Activated CD8-positive, alpha-beta memory T cell treated with anti-CD3 and anti-CD28 coated beads, Interleukin-2, amount 10 ng/mL, durations not matched to agents 7 days and 5 days (primary cell): ENCODE results near the gene JAKMIP1. TPM values are rescaled to one million over a fixed set of nuclear protein-coding genes. Genes with fewer than 3 reads are reported as not detected.

ENCODE experiments used
- ATAC-seq: fragments of 150-1000 bp; cut with Tn5 transposase; one replicate; pipeline ENCODE4 v1.10.0; 2021; ENCODE audit warnings: moderate library complexity
- CTCF ChIA-PET: fragments of 350-600 bp; sonication (Branson Sonifier 250); formaldehyde crosslinking; loops from one replicate; lab custom pipeline; 2021; ENCODE audit warnings: antibody characterized with exemption; lab: Charles Lee
- DNase-seq: peaks from one replicate; pipeline ENCODE4 v3.0.0-alpha.2; 2020
- H3K27ac Mint-ChIP-seq: one replicate; pipeline ENCODE4 v1.8.0; 2021; ENCODE audit warnings: mild to moderate bottlenecking, mixed read lengths
- H3K27me3 Mint-ChIP-seq: one replicate; pipeline ENCODE4 v1.8.0; 2021; ENCODE audit warnings: mixed read lengths
- H3K36me3 Mint-ChIP-seq: one replicate; pipeline ENCODE4 v1.8.0; 2021; ENCODE audit warnings: mild to moderate bottlenecking, mixed read lengths
- H3K4me1 Mint-ChIP-seq: one replicate; pipeline ENCODE4 v1.8.0; 2021; ENCODE audit warnings: mixed read lengths
- H3K4me3 Mint-ChIP-seq: one replicate; pipeline ENCODE4 v1.8.0; 2021; ENCODE audit warnings: mild to moderate bottlenecking, moderate library complexity, mixed read lengths
- H3K9me3 Mint-ChIP-seq: one replicate; pipeline ENCODE4 v1.8.0; 2022; ENCODE audit warnings: low read depth, mixed read lengths
- total RNA-seq, 2 experiments: library from RNA; stranded (reverse); gene quantifications; one replicate each; pipeline ENCODE4 v1.2.3, GENCODE V29; 2021

Gene JAKMIP1
- total RNA-seq, 2 experiments from 2014 or later: 41.7 to 57.8 TPM

GRCh38 chr4:6157926-6158325 is 42.4 kb downstream of the JAKMIP1 start:
- no peak overlapping the region for H3K27ac Mint-ChIP-seq
- DNase-seq (no peak), ATAC-seq (no peak)
- no peaks in the 10 kb centered on the region for H3K27me3 Mint-ChIP-seq
- no peaks in the 10 kb centered on the region for H3K9me3 Mint-ChIP-seq
- CTCF ChIA-PET: interaction anchor here (1.0 to 1.5 kb wide), 2 partner anchors 23 to 33 kb away, joined by 3 to 5 read pairs; no protein-coding TSS in a partner anchor
- H3K4me1 Mint-ChIP-seq: peaks cover 31% of the 10 kb centered on the region
- H3K4me3 Mint-ChIP-seq: no peak overlapping the region
- H3K36me3 Mint-ChIP-seq: peaks cover 22% of the 10 kb centered on the region

- no peak overlapping the region for H3K27ac Mint-ChIP-seq
- peaks cover 45% of the 10 kb centered on the region for H3K4me1 Mint-ChIP-seq
- no peaks in the 10 kb centered on the region for H3K9me3 Mint-ChIP-seq
- H3K36me3 Mint-ChIP-seq: peaks cover 26% of the 10 kb centered on the region
- H3K4me3 Mint-ChIP-seq: no peak overlapping the region
- ATAC-seq: no peak
- CTCF ChIA-PET: interaction anchor here (0.9 to 1.0 kb wide), 2 partner anchors 14 to 95 kb away, joined by 3 read pairs; no protein-coding TSS in a partner anchor
- no peak for DNase-seq
- H3K27me3 Mint-ChIP-seq: no peaks in the 10 kb centered on the region
Measured at GRCh38 chr4:6155996-6156750, 44.2 kb downstream of the JAKMIP1 start.

DNA sequence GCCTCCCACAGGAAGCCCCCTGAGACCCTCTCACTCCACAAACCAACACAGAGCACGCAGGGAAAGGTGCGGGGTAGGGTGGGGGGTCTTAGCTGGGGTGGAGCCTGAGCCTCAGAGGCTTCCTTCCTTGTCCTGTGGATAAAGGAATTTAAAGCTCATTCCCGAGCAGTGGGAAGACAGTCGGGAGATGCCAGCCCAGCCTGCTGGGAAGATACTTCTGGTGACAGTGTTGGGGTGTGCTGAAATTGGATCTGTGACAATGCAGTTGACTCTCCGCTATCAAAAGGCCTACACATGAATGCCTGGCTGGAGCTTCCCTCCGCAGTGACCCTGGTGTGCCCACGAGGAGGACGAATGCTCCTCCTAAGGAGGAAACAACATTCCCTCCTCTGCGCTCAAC is 45.5 kb downstream of the JAKMIP1 start:
- Mint-ChIP-seq H3K27me3 (no peaks in the 10 kb centered on the region), H3K4me3 (no peak overlapping the region), H3K9me3 (no peaks in the 10 kb centered on the region), H3K36me3 (peaks cover 36% of the 10 kb centered on the region), H3K27ac (peak overlapping the region; percentile 56), H3K4me1 (peaks cover 46% of the 10 kb centered on the region)
- DNase-seq (no peak), ATAC-seq (no peak)
- CTCF ChIA-PET: interaction anchor here (0.8 to 1.0 kb wide), 3 partner anchors 13 to 176 kb away, joined by 3 read pairs; no protein-coding TSS in a partner anchor

GRCh38 chr4:6153874-6154273 is 46.5 kb downstream of the JAKMIP1 start:
- CTCF ChIA-PET: no interaction called here
- Mint-ChIP-seq H3K36me3 (peaks cover 35% of the 10 kb centered on the region), H3K4me1 (peaks cover 43% of the 10 kb centered on the region), H3K4me3 (no peak overlapping the region), H3K27me3 (no peaks in the 10 kb centered on the region), H3K9me3 (no peaks in the 10 kb centered on the region), H3K27ac (no peak overlapping the region)
- no peak for ATAC-seq
- DNase-seq: no peak

GRCh38 chr4:6152869-6153705 is 47.3 kb downstream of the JAKMIP1 start:
- H3K9me3 Mint-ChIP-seq: no peaks in the 10 kb centered on the region

DNA sequence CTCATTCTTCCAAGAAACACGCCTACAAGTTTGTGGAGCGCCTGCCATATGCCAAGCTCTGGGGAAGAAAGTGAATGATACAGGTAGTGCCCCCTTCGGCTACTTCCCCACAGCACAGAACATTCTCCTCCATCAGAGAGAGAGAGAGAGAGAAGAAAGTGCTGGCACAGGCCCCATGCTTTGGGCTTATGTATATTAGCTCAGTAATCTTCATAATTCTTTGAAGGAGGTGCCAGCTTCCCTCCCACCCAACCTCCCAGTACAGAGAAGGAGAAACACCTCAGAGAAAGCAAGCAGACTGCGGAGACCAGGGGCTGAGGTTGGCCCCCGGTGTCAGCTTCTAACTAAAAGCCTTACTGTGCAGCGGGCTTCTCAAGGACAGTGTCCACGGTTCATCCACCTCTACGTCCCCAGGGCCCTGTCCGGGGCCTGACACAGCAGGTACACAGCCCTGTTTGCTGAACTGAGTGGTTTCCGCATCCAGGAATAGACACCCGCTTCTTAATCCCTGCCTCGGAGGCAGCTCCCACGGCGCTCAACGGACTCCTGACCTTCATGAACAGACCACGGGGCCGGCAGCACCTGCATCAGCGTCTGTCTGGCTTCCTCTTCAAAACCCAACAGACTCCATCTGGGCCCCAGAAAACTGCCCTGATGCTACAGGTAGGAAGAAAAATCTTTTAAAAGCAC is 50.2 kb downstream of the JAKMIP1 start:
- Mint-ChIP-seq H3K27me3 (no peaks in the 10 kb centered on the region), H3K27ac (no peak overlapping the region), H3K4me3 (no peak overlapping the region), H3K9me3 (peaks cover 2% of the 10 kb centered on the region), H3K4me1 (peaks cover 39% of the 10 kb centered on the region), H3K36me3 (peaks cover 52% of the 10 kb centered on the region)
- CTCF ChIA-PET: interaction anchor here (0.8 to 1.1 kb wide), 2 partner anchors 16 to 99 kb away, joined by 3 read pairs; no protein-coding TSS in a partner anchor
- ATAC-seq (no peak), DNase-seq (no peak)

More at GRCh38 chr4:6152869-6153705, 47.3 kb downstream of the JAKMIP1 start:
- H3K4me3 Mint-ChIP-seq: peak overlapping the region; percentile 10
- ATAC-seq (peak; percentile 66), DNase-seq (peak; percentile 59)
- H3K27me3 Mint-ChIP-seq: no peaks in the 10 kb centered on the region
- peaks cover 35% of the 10 kb centered on the region for H3K36me3 Mint-ChIP-seq
- peak overlapping the region; percentile 68 for H3K27ac Mint-ChIP-seq
- CTCF ChIA-PET: interaction anchor here (1.0 to 1.6 kb wide), 5 partner anchors 10 to 155 kb away, joined by 3 to 5 read pairs (median 4); no protein-coding TSS in a partner anchor
- H3K4me1 Mint-ChIP-seq: peaks cover 42% of the 10 kb centered on the region

GRCh38 chr4:6148506-6149205 is 51.7 kb downstream of the JAKMIP1 start:
- Mint-ChIP-seq H3K4me1 (peaks cover 33% of the 10 kb centered on the region), H3K36me3 (peaks cover 65% of the 10 kb centered on the region), H3K4me3 (no peak overlapping the region), H3K27me3 (no peaks in the 10 kb centered on the region), H3K9me3 (peaks cover 9% of the 10 kb centered on the region), H3K27ac (no peak overlapping the region)
- DNase-seq: no peak
- ATAC-seq: no peak
- CTCF ChIA-PET: no interaction called here

DNA sequence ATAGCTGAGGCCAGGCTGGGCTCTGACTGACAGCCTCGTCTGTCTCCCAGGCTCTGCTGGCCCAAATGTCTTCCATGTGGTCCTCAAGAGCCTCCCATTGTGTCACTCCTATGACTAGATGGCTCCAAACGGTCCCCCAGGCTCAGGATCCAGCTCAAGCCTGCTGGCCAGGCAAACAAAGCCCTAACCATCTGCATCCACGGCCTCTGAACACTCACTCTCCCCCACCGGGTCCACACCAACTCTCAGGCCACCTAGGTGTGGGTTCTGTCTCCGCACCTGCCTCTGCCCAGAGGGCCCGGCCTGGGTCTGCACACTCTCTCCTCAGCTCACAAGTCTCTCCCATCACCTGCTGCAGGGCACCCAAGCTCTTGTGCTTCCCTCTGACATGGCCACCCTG is 52.9 kb downstream of the JAKMIP1 start:
- H3K36me3 Mint-ChIP-seq: peaks cover 59% of the 10 kb centered on the region
- peak overlapping the region; percentile 59 for H3K27ac Mint-ChIP-seq
- peaks cover 9% of the 10 kb centered on the region for H3K9me3 Mint-ChIP-seq
- peaks cover 23% of the 10 kb centered on the region for H3K4me1 Mint-ChIP-seq
- CTCF ChIA-PET: no interaction called here
- DNase-seq (no peak), ATAC-seq (no peak)
- H3K27me3 Mint-ChIP-seq: no peaks in the 10 kb centered on the region
- H3K4me3 Mint-ChIP-seq: no peak overlapping the region

DNA sequence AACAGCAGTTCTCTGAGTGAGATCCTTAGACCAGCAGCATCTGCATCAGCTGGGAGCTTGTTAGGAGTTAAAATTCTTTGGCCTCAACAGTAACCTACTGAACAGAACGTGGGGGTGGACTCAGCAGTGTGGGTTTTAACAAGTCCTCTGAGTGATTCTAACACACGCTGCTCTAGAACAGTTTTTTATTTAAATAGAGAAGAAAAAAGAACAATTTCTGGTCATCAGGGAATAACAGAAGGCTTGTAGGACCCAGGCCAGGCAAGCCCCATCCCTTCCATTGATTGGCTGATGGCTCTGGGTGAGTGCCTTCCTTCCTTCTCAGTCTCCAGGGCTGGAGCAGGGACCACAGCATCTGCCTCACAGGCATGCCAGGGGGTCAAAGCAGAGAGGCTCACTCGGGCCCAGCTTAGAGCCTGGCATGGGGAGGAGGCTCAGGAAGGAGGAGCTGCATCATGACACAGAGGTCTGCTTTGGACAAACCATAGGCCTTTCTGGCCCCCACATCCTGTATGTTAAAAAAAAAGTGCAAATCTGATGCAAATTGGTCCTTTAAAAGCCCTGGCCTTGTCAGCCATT is 56.7 kb downstream of the JAKMIP1 start:
- no peak for ATAC-seq
- Mint-ChIP-seq H3K27me3 (no peaks in the 10 kb centered on the region), H3K4me1 (peaks cover 10% of the 10 kb centered on the region), H3K36me3 (peaks cover 56% of the 10 kb centered on the region), H3K27ac (no peak overlapping the region), H3K4me3 (no peak overlapping the region), H3K9me3 (peaks cover 9% of the 10 kb centered on the region)
- CTCF ChIA-PET: interaction anchor here (0.9 to 1.1 kb wide), 2 partner anchors 9 kb away, joined by 3 read pairs; no protein-coding TSS in a partner anchor
- DNase-seq: no peak

DNA sequence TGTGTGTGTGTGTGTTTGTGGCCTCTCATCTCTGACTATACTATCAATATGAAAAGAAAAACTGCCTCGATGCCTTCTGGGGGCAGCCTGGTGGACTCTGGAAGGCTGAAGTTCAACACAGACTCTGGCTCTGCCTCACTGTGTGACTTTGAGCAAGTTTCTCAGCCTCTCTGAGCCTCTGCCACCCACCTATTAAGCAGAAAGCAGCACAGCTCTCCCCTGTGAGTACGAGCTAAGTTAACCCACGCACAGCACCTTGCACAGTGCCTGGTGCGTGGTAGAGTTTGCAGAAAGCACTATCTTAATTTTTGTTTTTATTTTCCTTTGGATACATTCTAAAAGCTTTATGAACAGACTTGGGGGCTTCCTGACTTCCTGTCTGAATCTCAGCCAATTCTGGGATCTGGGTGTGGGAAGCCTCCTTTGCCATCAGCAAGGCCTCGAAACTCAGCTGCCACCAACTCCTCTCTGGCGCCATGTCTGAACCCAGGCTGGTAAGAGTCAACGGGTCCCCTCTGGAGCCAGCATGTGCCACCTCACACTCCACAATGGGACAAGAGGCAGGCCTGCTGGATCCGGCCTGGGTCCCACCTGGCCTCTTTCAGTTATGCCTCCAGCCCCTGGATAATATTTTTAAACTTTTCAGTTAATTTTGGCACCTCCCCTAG is 57.3 kb downstream of the JAKMIP1 start:
- Mint-ChIP-seq H3K27me3 (no peaks in the 10 kb centered on the region), H3K4me1 (peaks cover 10% of the 10 kb centered on the region), H3K36me3 (peaks cover 53% of the 10 kb centered on the region), H3K4me3 (no peak overlapping the region), H3K27ac (no peak overlapping the region), H3K9me3 (peaks cover 9% of the 10 kb centered on the region)
- DNase-seq: no peak
- no peak for ATAC-seq
- CTCF ChIA-PET: interaction anchor here (0.9 to 1.2 kb wide), 3 partner anchors 9 to 12 kb away, joined by 3 read pairs; no protein-coding TSS in a partner anchor

GRCh38 chr4:6142511-6142910 is 57.8 kb downstream of the JAKMIP1 start:
- DNase-seq (no peak), ATAC-seq (no peak)
- H3K9me3 Mint-ChIP-seq: peaks cover 7% of the 10 kb centered on the region
- H3K27ac Mint-ChIP-seq: no peak overlapping the region
- no peak overlapping the region for H3K4me3 Mint-ChIP-seq
- peaks cover 48% of the 10 kb centered on the region for H3K36me3 Mint-ChIP-seq
- H3K27me3 Mint-ChIP-seq: no peaks in the 10 kb centered on the region
- CTCF ChIA-PET: interaction anchor here (1.2 kb wide), 1 partner anchor 13 kb away, joined by 3 read pairs; no protein-coding TSS in a partner anchor
- peaks cover 10% of the 10 kb centered on the region for H3K4me1 Mint-ChIP-seq
